GM12878 (cell line): ENCODE measurements around the gene PILRB. TPM values are rescaled to one million over a fixed set of nuclear protein-coding genes. Genes with fewer than 3 reads are reported as not detected.

Experiments used
- ATAC-seq: fragments of 200-7000 bp; cut with Tn5 transposase; 3 replicates; pipeline ENCODE4 v1.9.1; 2020; ENCODE audit warnings: mild to moderate bottlenecking, moderate library complexity
- BruUV-seq: library from RNA; stranded (reverse); fragments of 400-500 nt; replicated peaks from 2 replicates; lab custom pipeline; 2021; lab: Mats Ljungman, UMichigan
- CTCF ChIA-PET: fragments of 300-600 bp; sonication (Branson Sonifier 250); formaldehyde crosslinking; extraction: SDS; loops from one replicate; lab custom pipeline; 2021; ENCODE audit warnings: inconsistent platforms; lab: Yijun Ruan, JAX
- POLR2A ChIA-PET: fragments of 350-600 bp; formaldehyde crosslinking; extraction: SDS; loops from one replicate; lab custom pipeline; 2021; ENCODE audit warnings: inconsistent platforms; lab: Charles Lee
- RAD21 ChIA-PET: fragments of 300-600 bp; sonication (Branson Sonifier 250); formaldehyde crosslinking; loops from one replicate; lab custom pipeline; 2023; ENCODE audit warnings: antibody characterized with exemption; ENCODE audit not compliant: unreplicated experiment; lab: Charles Lee
- SMC1A ChIA-PET: fragments of 300-600 bp; sonication (Branson Sonifier 250); formaldehyde crosslinking; loops from one replicate; lab custom pipeline; 2023; ENCODE audit not compliant: unreplicated experiment, uncharacterized antibody; lab: Charles Lee
- DNase-seq: peaks from one replicate; pipeline ENCODE4 v3.0.0-alpha.2; 2011; ENCODE audit warnings: low read depth, low spot score
- FAIRE-seq: peaks from 3 replicates; lab custom pipeline; 2011; peaks lifted over from hg19 to GRCh38; lab: Jason Lieb, UNC
- H2AFZ ChIP-seq: 2 replicates; pipeline ENCODE4 v1.6.0; 2011; ENCODE audit warnings: low read depth, low read length, control low read depth; ENCODE audit not compliant: control insufficient read depth
- H3K27ac ChIP-seq: 2 replicates; pipeline ENCODE4 v1.5.1; 2011; ENCODE audit warnings: control low read depth; ENCODE audit not compliant: control insufficient read depth, insufficient read depth
- H3K27me3 ChIP-seq, 2 experiments: replicated peaks in 1 of 2; 2 replicates each; pipeline versions ENCODE4 v1.6.0 to v1.6.1; 2011; ENCODE audit warnings: low read length in 1 of 2; ENCODE audit not compliant: control insufficient read depth in 2 of 2, insufficient read depth in 2 of 2
- H3K36me3 ChIP-seq, 2 experiments: 2 replicates each; pipeline ENCODE4 v1.5.1; 2011; ENCODE audit warnings: low read length in 1 of 2; ENCODE audit not compliant: control insufficient read depth in 2 of 2, insufficient read depth in 2 of 2
- H3K4me1 ChIP-seq: 2 replicates; pipeline ENCODE4 v1.6.1; 2011; ENCODE audit warnings: mild to moderate bottlenecking, low read length, moderate library complexity, mixed read lengths; ENCODE audit not compliant: control insufficient read depth, insufficient read depth
- H3K4me2 ChIP-seq: 2 replicates; pipeline ENCODE4 v1.6.0; 2011; ENCODE audit warnings: control low read depth; ENCODE audit not compliant: control insufficient read depth, insufficient read depth
- H3K4me3 ChIP-seq: fragments of 200-600 bp; sonication (generic); 2 replicates; pipeline ENCODE4 v1.5.1; 2016
- H3K79me2 ChIP-seq: 2 replicates; pipeline ENCODE4 v1.6.0; 2011; ENCODE audit warnings: low read length; ENCODE audit not compliant: control insufficient read depth, insufficient read depth
- H3K9ac ChIP-seq: 2 replicates; pipeline ENCODE4 v1.8.0; 2011; ENCODE audit warnings: low read length, control low read depth, mixed read lengths; ENCODE audit not compliant: control insufficient read depth, insufficient read depth
- H3K9me3 ChIP-seq: replicated peaks from 3 replicates; pipeline ENCODE4 v1.5.1; 2011; ENCODE audit warnings: mild to moderate bottlenecking, low read length; ENCODE audit not compliant: control insufficient read depth, insufficient read depth
- H4K20me1 ChIP-seq: 2 replicates; pipeline ENCODE4 v1.6.0; 2011; ENCODE audit not compliant: control insufficient read depth, insufficient read depth
- BCL3 ChIP-seq: IDR thresholded peaks from 2 replicates; pipeline ENCODE4 v1.6.1; 2011; ENCODE audit warnings: borderline replicate concordance, low read depth, mild to moderate bottlenecking, moderate library complexity, low read length; ENCODE audit not compliant: insufficient read depth, poor library complexity, severe bottlenecking
- ESRRA ChIP-seq: IDR thresholded peaks from 2 replicates; pipeline ENCODE4 v1.6.1; 2012; ENCODE audit warnings: mild to moderate bottlenecking, low read length, improper control_type of control experiment
- MEF2A ChIP-seq: IDR thresholded peaks from 2 replicates; pipeline ENCODE4 v1.6.1; 2011; ENCODE audit warnings: low read depth, mild to moderate bottlenecking, low read length, moderate library complexity; ENCODE audit not compliant: insufficient read depth
- MEF2B ChIP-seq: fragments of 450-650 bp; IDR thresholded peaks from 2 replicates; pipeline ENCODE4 v1.6.1; 2018; ENCODE audit warnings: mild to moderate bottlenecking, moderate library complexity; ENCODE audit not compliant: partially characterized antibody, poor library complexity, severe bottlenecking
- NR2F1 ChIP-seq: fragments of 450-650 bp; conservative IDR thresholded peaks from 2 replicates; pipeline ENCODE4 v1.6.1; 2017; ENCODE audit warnings: mild to moderate bottlenecking
- RUNX3 ChIP-seq: IDR thresholded peaks from 2 replicates; pipeline ENCODE4 v1.6.1; 2012; ENCODE audit warnings: low read length, inconsistent platforms
- ZNF207 ChIP-seq: fragments of 450-650 bp; IDR thresholded peaks from 2 replicates; pipeline ENCODE4 v1.6.1; 2014; ENCODE audit warnings: antibody characterized with exemption, mild to moderate bottlenecking, borderline replicate concordance
- WGBS: methylation state at CpG from one replicate; pipeline ENCODE4 v1.1.6; 2016; ENCODE audit warnings: low lambda C conversion rate; ENCODE audit not compliant: insufficient replicate concordance, insufficient coverage; ENCODE audit errors: missing lambda C conversion rate; 5-methylcytosine and 5-hydroxymethylcytosine counted together
- in situ Hi-C: fragments of 300-500 bp; cut with MboI; formaldehyde crosslinking; loops from 9 replicates; pipeline ENCODE4 v1.14.3; 2018; ENCODE audit warnings: mixed read lengths
- intact Hi-C: fragments of 100-400 bp; cut with micrococcal nuclease; formaldehyde crosslinking; loops from one replicate; pipeline ENCODE4 v1.14.2; 2022; ENCODE audit not compliant: unreplicated experiment
- polyA plus RNA-seq, 11 experiments: library from polyadenylated mRNA; depleted of rRNA in 4 of 11; unstranded in 6 of 11; stranded (reverse) in 5 of 11; fragments of >200 nt; fragmentation: Nextera tagmentation in 4 of 11; fragmentation: Illumina TruSeq in 1 of 11; extraction: Ambion mirVana in 4 of 11; extraction: Trizol in 1 of 11; gene quantifications; 1 replicate in 1 of 11; 2 replicates in 10 of 11; pipeline versions ENCODE4 v1.2.1 to v1.2.3, GENCODE V29; 2011 to 2016; ENCODE audit warnings: inconsistent platforms in 2 of 11, missing spikeins in 2 of 11, low read depth in 1 of 11
- total RNA-seq, 4 experiments: library from RNA; depleted of rRNA in 3 of 4; stranded (reverse); fragments of >200 nt in 3 of 4; fragmentation: Illumina TruSeq in 1 of 4; extraction: Trizol in 1 of 4; gene quantifications; 2 replicates each; pipeline versions ENCODE4 v1.2.1 to v1.2.3, GENCODE V29; 2013 to 2021
- TF ChIP-seq, protein P1 (sequence below): fragments of 150-350 bp; IDR thresholded peaks from 2 replicates; pipeline ENCODE4 v1.6.1; 2016; ENCODE audit warnings: low read depth, low read length
- TF ChIP-seq, protein P2 (sequence below): fragments of 450-650 bp; formaldehyde crosslinking; IDR thresholded peaks from 2 replicates; pipeline ENCODE4 v1.5.0; 2022; ENCODE audit warnings: mild to moderate bottlenecking, missing genetic modification characterization

Gene PILRB
- total and polyA plus RNA-seq, 10 of the 15 experiments (the other 5 are each of a cell fraction or from before 2014, with no cell fraction given): 2.6 to 50.3 (median 22.0) TPM

DNA sequence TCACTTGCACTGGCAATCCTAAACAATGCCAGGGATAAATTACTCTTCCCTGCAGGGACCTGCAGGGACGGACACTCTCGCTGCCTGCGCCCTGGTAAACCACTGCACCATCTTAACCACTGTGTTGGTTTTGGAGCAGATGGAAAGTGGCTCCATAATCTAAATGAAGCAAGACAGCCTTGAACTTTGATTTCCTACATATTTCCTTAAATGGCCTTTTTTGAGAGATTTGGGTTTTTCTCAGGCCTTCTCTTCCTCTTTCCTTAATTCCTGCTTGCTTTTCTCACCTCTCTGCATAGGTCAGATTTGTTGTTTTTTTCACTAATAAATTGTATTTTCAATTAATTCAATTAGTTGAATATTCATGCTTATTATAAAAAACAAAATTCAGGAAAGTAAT, 18.1 kb downstream of the PILRB start (continued):
- TF ChIP-seq, protein P1, sequence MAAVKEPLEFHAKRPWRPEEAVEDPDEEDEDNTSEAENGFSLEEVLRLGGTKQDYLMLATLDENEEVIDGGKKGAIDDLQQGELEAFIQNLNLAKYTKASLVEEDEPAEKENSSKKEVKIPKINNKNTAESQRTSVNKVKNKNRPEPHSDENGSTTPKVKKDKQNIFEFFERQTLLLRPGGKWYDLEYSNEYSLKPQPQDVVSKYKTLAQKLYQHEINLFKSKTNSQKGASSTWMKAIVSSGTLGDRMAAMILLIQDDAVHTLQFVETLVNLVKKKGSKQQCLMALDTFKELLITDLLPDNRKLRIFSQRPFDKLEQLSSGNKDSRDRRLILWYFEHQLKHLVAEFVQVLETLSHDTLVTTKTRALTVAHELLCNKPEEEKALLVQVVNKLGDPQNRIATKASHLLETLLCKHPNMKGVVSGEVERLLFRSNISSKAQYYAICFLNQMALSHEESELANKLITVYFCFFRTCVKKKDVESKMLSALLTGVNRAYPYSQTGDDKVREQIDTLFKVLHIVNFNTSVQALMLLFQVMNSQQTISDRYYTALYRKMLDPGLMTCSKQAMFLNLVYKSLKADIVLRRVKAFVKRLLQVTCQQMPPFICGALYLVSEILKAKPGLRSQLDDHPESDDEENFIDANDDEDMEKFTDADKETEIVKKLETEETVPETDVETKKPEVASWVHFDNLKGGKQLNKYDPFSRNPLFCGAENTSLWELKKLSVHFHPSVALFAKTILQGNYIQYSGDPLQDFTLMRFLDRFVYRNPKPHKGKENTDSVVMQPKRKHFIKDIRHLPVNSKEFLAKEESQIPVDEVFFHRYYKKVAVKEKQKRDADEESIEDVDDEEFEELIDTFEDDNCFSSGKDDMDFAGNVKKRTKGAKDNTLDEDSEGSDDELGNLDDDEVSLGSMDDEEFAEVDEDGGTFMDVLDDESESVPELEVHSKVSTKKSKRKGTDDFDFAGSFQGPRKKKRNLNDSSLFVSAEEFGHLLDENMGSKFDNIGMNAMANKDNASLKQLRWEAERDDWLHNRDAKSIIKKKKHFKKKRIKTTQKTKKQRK: no peak

- Histone ChIP-seq H4K20me1 (no peaks in the 10 kb centered on the region), H3K79me2 (peaks cover 22% of the 10 kb centered on the region), H3K4me3 (no peak overlapping the region), H3K4me2 (peak overlapping the region; percentile 41; the same call in 1 of the 2 replicates), H3K27me3 (no peaks in the 10 kb centered on the region), H2AFZ (no peak overlapping the region), H3K9ac (no peak overlapping the region; the same call in 1 of the 2 replicates), H3K27ac (no peak overlapping the region), H3K9me3 (no peaks in the 10 kb centered on the region; the same call in 2 of the 3 replicates), H3K4me1 (peaks cover 19% of the 10 kb centered on the region), H3K36me3 (no peaks in the 10 kb centered on the region)
- CTCF ChIA-PET: interaction anchor here (1.2 to 10.0 kb wide), 2 partner anchors 18 to 29 kb away, joined by 3 to 134 read pairs; no protein-coding TSS in a partner anchor
- POLR2A ChIA-PET: interaction anchor here (0.5 to 1.4 kb wide), 6 partner anchors 8 to 48 kb away, joined by 3 to 7 read pairs (median 4); no protein-coding TSS in a partner anchor
- 82% methylated on average over 4 of the region's 4 CpGs for WGBS
- no peak for ATAC-seq
- DNase-seq: no peak
- RAD21 ChIA-PET: interaction anchor here (1.0 to 4.8 kb wide), 2 partner anchors 10 to 29 kb away, joined by 3 to 89 read pairs; no protein-coding TSS in a partner anchor
- in situ Hi-C loops: no loop called here
- no peak for FAIRE-seq
- intact Hi-C loops: no loop called here
- SMC1A ChIA-PET: interaction anchor here (0.7 to 0.9 kb wide), 2 partner anchors 17 to 34 kb away, joined by 3 read pairs; no protein-coding TSS in a partner anchor
- no TSS peak for BruUV-seq
- TF ChIP-seq MEF2A (no peak), RUNX3 (no peak), NR2F1 (no peak), ZNF207 (no peak), ESRRA (no peak), BCL3 (no peak), MEF2B (no peak)
- TF ChIP-seq, protein P2, sequence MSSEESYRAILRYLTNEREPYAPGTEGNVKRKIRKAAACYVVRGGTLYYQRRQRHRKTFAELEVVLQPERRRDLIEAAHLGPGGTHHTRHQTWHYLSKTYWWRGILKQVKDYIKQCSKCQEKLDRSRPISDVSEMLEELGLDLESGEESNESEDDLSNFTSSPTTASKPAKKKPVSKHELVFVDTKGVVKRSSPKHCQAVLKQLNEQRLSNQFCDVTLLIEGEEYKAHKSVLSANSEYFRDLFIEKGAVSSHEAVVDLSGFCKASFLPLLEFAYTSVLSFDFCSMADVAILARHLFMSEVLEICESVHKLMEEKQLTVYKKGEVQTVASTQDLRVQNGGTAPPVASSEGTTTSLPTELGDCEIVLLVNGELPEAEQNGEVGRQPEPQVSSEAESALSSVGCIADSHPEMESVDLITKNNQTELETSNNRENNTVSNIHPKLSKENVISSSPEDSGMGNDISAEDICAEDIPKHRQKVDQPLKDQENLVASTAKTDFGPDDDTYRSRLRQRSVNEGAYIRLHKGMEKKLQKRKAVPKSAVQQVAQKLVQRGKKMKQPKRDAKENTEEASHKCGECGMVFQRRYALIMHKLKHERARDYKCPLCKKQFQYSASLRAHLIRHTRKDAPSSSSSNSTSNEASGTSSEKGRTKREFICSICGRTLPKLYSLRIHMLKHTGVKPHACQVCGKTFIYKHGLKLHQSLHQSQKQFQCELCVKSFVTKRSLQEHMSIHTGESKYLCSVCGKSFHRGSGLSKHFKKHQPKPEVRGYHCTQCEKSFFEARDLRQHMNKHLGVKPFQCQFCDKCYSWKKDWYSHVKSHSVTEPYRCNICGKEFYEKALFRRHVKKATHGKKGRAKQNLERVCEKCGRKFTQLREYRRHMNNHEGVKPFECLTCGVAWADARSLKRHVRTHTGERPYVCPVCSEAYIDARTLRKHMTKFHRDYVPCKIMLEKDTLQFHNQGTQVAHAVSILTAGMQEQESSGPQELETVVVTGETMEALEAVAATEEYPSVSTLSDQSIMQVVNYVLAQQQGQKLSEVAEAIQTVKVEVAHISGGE (CRISPR knock-in tag): no peak
Measured at GRCh38 chr7:100378114-100378755, 20.3 kb downstream of the PILRB start.
